IMR-90 (cell line): Measurements from ENCODE around the gene PPARD. TPM values are rescaled to one million over a fixed set of nuclear protein-coding genes. Genes with fewer than 3 reads are reported as not detected.

Experiments
- ATAC-seq: fragments of 200-7000 bp; cut with Tn5 transposase; 2 replicates; pipeline ENCODE4 v1.9.1; 2020; ENCODE audit warnings: low read depth, mild to moderate bottlenecking, moderate library complexity
- BruUV-seq: library from RNA; stranded (reverse); fragments of 400-500 nt; replicated peaks from 2 replicates; lab custom pipeline; 2021; lab: Mats Ljungman, UMichigan
- CTCF ChIA-PET: fragments of 300-600 bp; formaldehyde crosslinking; extraction: SDS; loops from one replicate; lab custom pipeline; 2021; ENCODE audit warnings: antibody characterized with exemption; lab: Yijun Ruan, JAX
- POLR2A ChIA-PET: fragments of 300-600 bp; sonication (Branson Sonifier 250); formaldehyde crosslinking; loops from one replicate; lab custom pipeline; 2022; ENCODE audit warnings: antibody characterized with exemption; ENCODE audit not compliant: unreplicated experiment; lab: Charles Lee
- DNase-seq: peaks from one replicate; pipeline ENCODE4 v3.0.0; 2013
- H2AFZ ChIP-seq: replicated peaks from 2 replicates; pipeline ENCODE3; 2013; ENCODE audit warnings: low read length, mild to moderate bottlenecking; ENCODE audit not compliant: poor library complexity
- H2AK5ac ChIP-seq: 2 replicates; pipeline ENCODE4 v1.6.1; 2013; ENCODE audit warnings: low read depth, low read length, inconsistent platforms
- H2AK9ac ChIP-seq: replicated peaks from 2 replicates; pipeline ENCODE3; 2013; ENCODE audit warnings: mild to moderate bottlenecking, low read depth, low read length, moderate library complexity; ENCODE audit not compliant: poor library complexity
- H2BK120ac ChIP-seq: 2 replicates; pipeline ENCODE4 v1.6.1; 2013; ENCODE audit warnings: low read depth, low read length, inconsistent platforms
- H2BK15ac ChIP-seq: 3 replicates; pipeline ENCODE4 v1.6.1; 2013; ENCODE audit warnings: low read depth, low read length, inconsistent platforms
- H2BK20ac ChIP-seq: 2 replicates; pipeline ENCODE4 v1.6.1; 2013; ENCODE audit warnings: low read depth, mild to moderate bottlenecking, inconsistent platforms, low read length, moderate library complexity
- H2BK5ac ChIP-seq: 2 replicates; pipeline ENCODE4 v1.6.1; 2013; ENCODE audit warnings: mild to moderate bottlenecking, low read depth, low read length, inconsistent platforms; ENCODE audit not compliant: poor library complexity, severe bottlenecking
- H3K14ac ChIP-seq: replicated peaks from 2 replicates; pipeline ENCODE4 v1.6.1; 2013; ENCODE audit warnings: low read depth, low read length, inconsistent platforms
- H3K18ac ChIP-seq: 2 replicates; pipeline ENCODE4 v1.6.1; 2013; ENCODE audit warnings: low read depth, low read length, control low read depth
- H3K23ac ChIP-seq: 2 replicates; pipeline ENCODE4 v1.6.1; 2013; ENCODE audit warnings: low read depth, low read length, inconsistent platforms
- H3K27ac ChIP-seq: 2 replicates; pipeline ENCODE4 v1.5.1; 2013; ENCODE audit warnings: mild to moderate bottlenecking, control low read depth, low read length; ENCODE audit not compliant: insufficient read depth
- H3K27me3 ChIP-seq: 2 replicates; pipeline ENCODE4 v1.6.1; 2013; ENCODE audit warnings: low read length; ENCODE audit not compliant: control insufficient read depth, insufficient read depth
- H3K36me3 ChIP-seq: 2 replicates; pipeline ENCODE4 v1.6.1; 2013; ENCODE audit warnings: low read length, mixed read lengths; ENCODE audit not compliant: control insufficient read depth, insufficient read depth
- H3K4ac ChIP-seq: 2 replicates; pipeline ENCODE4 v1.6.1; 2013; ENCODE audit warnings: low read depth, low read length, inconsistent platforms
- H3K4me1 ChIP-seq: 2 replicates; pipeline ENCODE4 v1.6.1; 2013; ENCODE audit warnings: low read length, mixed read lengths; ENCODE audit not compliant: control insufficient read depth, insufficient read depth
- H3K4me2 ChIP-seq: 2 replicates; pipeline ENCODE4 v1.6.1; 2013; ENCODE audit warnings: low read depth, mild to moderate bottlenecking, control low read depth, low read length, moderate library complexity
- H3K4me3 ChIP-seq: 2 replicates; pipeline ENCODE4 v1.5.1; 2013; ENCODE audit warnings: low read depth, mild to moderate bottlenecking, control low read depth, low read length, moderate library complexity; ENCODE audit not compliant: insufficient read depth
- H3K56ac ChIP-seq: 2 replicates; pipeline ENCODE4 v1.6.1; 2013; ENCODE audit warnings: low read length, inconsistent platforms; ENCODE audit not compliant: insufficient read depth; ENCODE audit errors: extremely low read depth
- H3K79me1 ChIP-seq, 2 experiments: 2 replicates each; pipeline ENCODE4 v1.6.1; 2013; ENCODE audit warnings: low read length in 2 of 2, inconsistent platforms in 1 of 2, low read depth in 1 of 2
- H3K9ac ChIP-seq: 2 replicates; pipeline ENCODE4 v1.6.1; 2013; ENCODE audit warnings: low read depth, low read length, control low read depth
- H3K9me1 ChIP-seq: 2 replicates; pipeline ENCODE4 v1.6.1; 2013; ENCODE audit warnings: low read length, inconsistent platforms; ENCODE audit not compliant: insufficient read depth
- H3K9me3 ChIP-seq: 2 replicates; pipeline ENCODE4 v1.6.1; 2013; ENCODE audit warnings: low read length; ENCODE audit not compliant: control insufficient read depth, insufficient read depth
- H4K20me1 ChIP-seq: 2 replicates; pipeline ENCODE4 v1.6.1; 2013; ENCODE audit warnings: low read length, inconsistent platforms; ENCODE audit not compliant: insufficient read depth
- H4K5ac ChIP-seq: 2 replicates; pipeline ENCODE4 v1.6.1; 2013; ENCODE audit warnings: mild to moderate bottlenecking, low read depth, low read length, control low read depth
- H4K8ac ChIP-seq, 2 experiments: 2 replicates each; pipeline ENCODE4 v1.6.1; 2013; ENCODE audit warnings: low read depth in 2 of 2, low read length in 2 of 2, control low read depth in 1 of 2, inconsistent platforms in 1 of 2
- H4K91ac ChIP-seq: 2 replicates; pipeline ENCODE4 v1.6.1; 2013; ENCODE audit warnings: low read depth, low read length, inconsistent platforms; ENCODE audit not compliant: insufficient read depth
- ELK1 ChIP-seq: fragments of 150-350 bp; IDR thresholded peaks from 2 replicates; pipeline ENCODE4 v1.6.1; 2016; ENCODE audit warnings: low read depth, mild to moderate bottlenecking, low read length, moderate library complexity, borderline replicate concordance
- MAFK ChIP-seq: IDR thresholded peaks from 2 replicates; pipeline ENCODE4 v1.6.1; 2012; ENCODE audit warnings: low read depth, low read length, improper control_type of control experiment
- MAZ ChIP-seq: IDR thresholded peaks from 2 replicates; pipeline ENCODE4 v1.6.1; 2012; ENCODE audit warnings: low read depth, mild to moderate bottlenecking, low read length, improper control_type of control experiment, moderate library complexity, borderline replicate concordance
- USF2 ChIP-seq: fragments of 150-350 bp; IDR thresholded peaks from 2 replicates; pipeline ENCODE4 v1.6.1; 2017; ENCODE audit warnings: mild to moderate bottlenecking, antibody characterized with exemption, low read length, low read depth
- WGBS, 2 experiments: methylation state at CpG; one replicate each; pipeline versions ENCODE4 v1.1.5 to v1.1.7; 2013; ENCODE audit warnings: missing lambda C conversion rate in 2 of 2; ENCODE audit not compliant: insufficient read length in 1 of 2; ENCODE audit errors: extremely low coverage in 2 of 2; 5-methylcytosine and 5-hydroxymethylcytosine counted together
- dilution Hi-C: fragments of 300-500 bp; cut with HindIII; formaldehyde crosslinking; loops from one replicate; pipeline ENCODE4 v1.14.3; 2018; ENCODE audit warnings: low sequenced_read_pairs; ENCODE audit not compliant: unreplicated experiment
- in situ Hi-C: fragments of 300-500 bp; cut with MboI; formaldehyde crosslinking; loops from 3 replicates; pipeline ENCODE4 v1.14.3; 2019; ENCODE audit warnings: low sequenced_read_pairs, inconsistent platforms, mixed read lengths
- intact Hi-C: fragments of 100-400 bp; cut with micrococcal nuclease; formaldehyde crosslinking; loops from 2 replicates; pipeline ENCODE4 v1.10.0; 2022
- polyA plus RNA-seq, 3 experiments: library from polyadenylated mRNA; depleted of rRNA; stranded (reverse); fragments of >200 nt; gene quantifications; 2 replicates each; pipeline ENCODE4 v1.2.3, GENCODE V29; 2012; ENCODE audit warnings: low replicate concordance in 1 of 3
- total RNA-seq: library from RNA; depleted of rRNA; stranded (reverse); fragments of >200 nt; gene quantifications from 2 replicates; pipeline ENCODE4 v1.2.3, GENCODE V29; 2012

PPARD gene
- total and polyA plus RNA-seq, 2 of the 4 experiments (the other 2 are of a cell fraction) = 10.4 to 69.0 TPM

- no peak overlapping the region for H2BK20ac ChIP-seq
- peaks cover 2% of the 10 kb centered on the region; the same call in 1 of the 2 replicates for H3K27me3 ChIP-seq
- no peak overlapping the region for H3K23ac ChIP-seq
- H2AK5ac ChIP-seq = no peak overlapping the region
- H3K4ac ChIP-seq = no peak overlapping the region
- DNase-seq = no peak
- H4K5ac ChIP-seq = no peak overlapping the region
- no peaks in the 10 kb centered on the region for H3K9me1 ChIP-seq
- H3K56ac ChIP-seq = no peak overlapping the region
- H3K4me3 ChIP-seq = no peak overlapping the region
- H2AFZ ChIP-seq = no peak overlapping the region
- ChIA-PET POLR2A (no interaction called here), CTCF (no interaction called here)
- in situ Hi-C loops (loop anchor here (25.0 kb wide), 1 partner anchor 433 kb away; the partner anchor contains the start of gene ARMC12), dilution Hi-C loops (no loop called here), intact Hi-C loops (no loop called here)
- H3K27ac ChIP-seq = no peak overlapping the region
- no peak overlapping the region for H2BK5ac ChIP-seq
- no TSS peak for BruUV-seq
- no peak overlapping the region for H3K18ac ChIP-seq
- H3K4me2 ChIP-seq = no peak overlapping the region
- H2AK9ac ChIP-seq = no peak overlapping the region
- H4K20me1 ChIP-seq = no peaks in the 10 kb centered on the region
- no peak overlapping the region for H2BK15ac ChIP-seq
- H2BK120ac ChIP-seq = no peak overlapping the region
- TF ChIP-seq ELK1 (no peak), USF2 (peak; percentile 36; the same call in 1 of the 2 replicates), MAZ (no peak), MAFK (no peak)
- no peaks in the 10 kb centered on the region for H3K79me1 ChIP-seq
- H3K36me3 ChIP-seq = no peaks in the 10 kb centered on the region
- no peak overlapping the region for H4K91ac ChIP-seq
- no CpG with 5 or more reads among the region's 1 CpG for WGBS, 2 experiments
- H3K4me1 ChIP-seq = peaks cover 2% of the 10 kb centered on the region
- no peak overlapping the region for H3K14ac ChIP-seq
- H4K8ac ChIP-seq = no peak overlapping the region
- ATAC-seq = no peak
- H3K9me3 ChIP-seq = no peaks in the 10 kb centered on the region
- H3K9ac ChIP-seq = no peak overlapping the region
Observed at GRCh38 chr6:35304299-35304698, 38.1 kb upstream of the PPARD start.
